ENCODE results near the gene ID3.

ID3 gene

DNA sequence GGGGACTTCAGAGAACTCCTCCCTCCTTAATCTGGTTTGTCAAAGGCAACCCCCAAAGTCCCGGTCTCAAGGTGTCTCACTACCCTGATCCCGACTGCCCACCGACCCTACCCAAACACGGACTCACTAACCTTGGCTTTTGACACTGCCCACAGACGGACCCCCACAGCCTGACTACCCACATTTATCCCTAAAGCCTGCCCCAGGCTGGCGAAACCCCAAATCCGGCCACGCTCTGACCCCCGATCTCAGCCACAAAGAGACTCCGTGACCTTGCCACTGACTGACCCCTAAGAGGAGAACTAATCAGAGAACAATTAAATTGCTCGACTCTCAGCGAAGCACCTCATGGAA is 5.2 kb downstream of the ID3 start:
- peak overlapping the region; percentile 79 for H3K9ac ChIP-seq (ENCODE audit: insufficient read length, low read depth)
- H3K36me3 ChIP-seq (ENCODE audit: insufficient read depth, insufficient read length, low read length): peaks cover 19% of the 10 kb centered on the region
- no peak for TF ChIP-seq ZNF274 (IDR thresholded peaks at IDR 0.05; ENCODE audit: low read depth, low read length)
- no peak for TF ChIP-seq SUZ12 (IDR thresholded peaks at IDR 0.05; ENCODE audit: extremely low read depth, insufficient read depth, insufficient read length)
- TF ChIP-seq YY1 (IDR thresholded peaks at IDR 0.05; ENCODE audit: insufficient read depth, insufficient read length): no peak
- peak overlapping the region; percentile 59 for H3K4me3 ChIP-seq (ENCODE audit: insufficient read length, low read depth)
- peaks cover 8% of the 10 kb centered on the region for H3K4me1 ChIP-seq (ENCODE audit: insufficient read depth, insufficient read length)
- no peaks in the 10 kb centered on the region for H3K9me3 ChIP-seq (ENCODE audit: insufficient read depth, low read length)
- no peaks in the 10 kb centered on the region for H3K27me3 ChIP-seq (ENCODE audit: insufficient read depth, insufficient read length)
- no peak for DNase-seq (ENCODE audit: low read depth, low spot score)

DNA sequence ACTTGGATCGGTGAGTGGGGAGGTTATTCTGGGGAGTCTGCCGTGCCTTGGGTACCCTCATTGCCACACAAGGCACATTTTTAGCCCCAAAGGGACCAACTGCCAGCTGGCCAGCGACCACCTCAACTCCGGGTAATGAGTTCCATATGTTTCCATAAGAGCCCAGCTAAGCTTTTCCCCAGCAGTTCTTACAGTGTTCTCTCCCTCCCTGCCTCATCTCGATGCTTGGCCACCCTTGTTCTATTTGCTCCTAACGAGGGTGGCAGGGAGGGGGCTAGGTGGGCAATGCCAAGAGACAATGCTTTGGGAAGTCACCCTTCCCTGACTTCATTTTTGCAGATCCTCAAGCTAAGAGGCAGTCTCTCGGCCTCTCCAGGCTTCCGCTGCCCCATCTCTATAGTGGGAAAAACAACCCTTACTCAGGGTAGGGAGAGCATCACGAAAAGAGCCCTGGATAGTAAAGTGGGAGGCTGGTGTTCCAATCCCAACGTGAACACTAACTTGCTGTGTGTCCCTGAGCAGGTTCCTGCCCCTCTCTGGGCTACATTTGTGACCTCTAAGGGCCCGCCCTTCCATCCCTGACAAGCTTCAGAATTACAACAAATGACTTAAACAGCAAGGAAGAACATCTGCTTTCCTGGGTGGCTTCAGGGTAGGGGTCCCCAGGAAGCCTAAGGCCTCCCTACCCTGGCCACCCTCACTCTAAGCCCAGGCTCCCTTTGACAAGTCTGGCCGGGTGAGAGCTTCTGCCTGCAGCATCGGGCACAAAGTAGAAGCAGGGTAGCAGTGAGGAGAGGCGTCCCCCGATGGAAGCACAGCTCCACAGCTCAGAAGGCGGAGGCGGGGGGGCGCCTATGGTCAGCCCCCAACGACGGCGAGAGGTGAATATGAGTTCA is 5.8 kb downstream of the ID3 start:
- Histone ChIP-seq H3K4me3 (ENCODE audit: insufficient read length, low read depth) (peak overlapping the region; percentile 59), H3K9me3 (ENCODE audit: insufficient read depth, low read length) (no peaks in the 10 kb centered on the region), H3K9ac (ENCODE audit: insufficient read length, low read depth) (peak overlapping the region; percentile 79), H3K36me3 (ENCODE audit: insufficient read depth, insufficient read length, low read length) (peaks cover 13% of the 10 kb centered on the region), H3K27me3 (ENCODE audit: insufficient read depth, insufficient read length) (no peaks in the 10 kb centered on the region), H3K4me1 (ENCODE audit: insufficient read depth, insufficient read length) (peaks cover 8% of the 10 kb centered on the region)
- no peak for TF ChIP-seq YY1 (IDR thresholded peaks at IDR 0.05; ENCODE audit: insufficient read depth, insufficient read length)
- no peak for TF ChIP-seq ZNF274 (IDR thresholded peaks at IDR 0.05; ENCODE audit: low read depth, low read length)
- TF ChIP-seq SUZ12 (IDR thresholded peaks at IDR 0.05; ENCODE audit: extremely low read depth, insufficient read depth, insufficient read length): no peak
- no peak for DNase-seq (ENCODE audit: low read depth, low spot score)

DNA sequence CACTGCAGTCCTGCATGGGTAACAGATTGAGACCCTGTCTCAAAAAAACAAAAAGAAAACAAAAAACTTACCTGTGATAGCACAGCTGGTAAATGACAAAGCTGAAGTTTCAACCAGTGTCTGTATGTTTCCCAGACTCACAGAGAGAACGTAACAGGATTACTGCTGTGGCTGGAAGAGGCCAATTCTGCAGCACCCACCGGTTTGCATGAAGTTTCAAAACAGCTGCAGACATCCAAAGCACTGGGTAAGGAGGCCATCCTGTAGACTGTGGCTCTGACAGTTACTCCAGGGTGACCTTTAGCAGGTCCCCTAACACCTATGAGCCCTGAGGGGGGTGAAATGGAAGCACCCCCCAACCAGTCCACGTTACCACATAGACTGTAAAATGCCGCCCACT is 7.5 kb downstream of the ID3 start:
- TF ChIP-seq SUZ12 (IDR thresholded peaks at IDR 0.05; ENCODE audit: extremely low read depth, insufficient read depth, insufficient read length) (no peak), YY1 (IDR thresholded peaks at IDR 0.05; ENCODE audit: insufficient read depth, insufficient read length) (no peak), ZNF274 (IDR thresholded peaks at IDR 0.05; ENCODE audit: low read depth, low read length) (no peak)

DNA sequence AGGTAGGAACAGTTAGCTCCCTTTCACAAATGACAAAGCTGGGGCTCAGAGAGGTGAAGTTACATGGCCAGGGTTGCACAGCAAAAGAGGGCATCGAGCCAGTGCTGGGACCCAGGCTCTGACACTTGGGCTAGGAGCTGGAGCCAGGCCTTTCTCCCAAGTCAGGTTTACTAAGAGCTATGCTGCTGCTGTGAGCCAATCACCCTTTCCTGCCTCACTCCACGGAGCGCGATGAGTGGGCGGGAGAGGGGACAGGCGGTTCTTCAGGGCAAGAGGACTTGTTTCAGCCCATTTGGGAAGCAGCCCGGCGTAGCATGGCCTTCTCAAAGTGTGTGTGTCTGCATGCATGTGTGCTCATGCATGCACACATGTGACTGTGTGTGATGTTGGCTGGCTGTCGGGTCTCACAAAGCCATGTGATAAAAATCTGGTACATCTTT is 10.6 kb downstream of the ID3 start:
- TF ChIP-seq YY1 (IDR thresholded peaks at IDR 0.05; ENCODE audit: insufficient read depth, insufficient read length) (no peak), SUZ12 (IDR thresholded peaks at IDR 0.05; ENCODE audit: extremely low read depth, insufficient read depth, insufficient read length) (no peak), ZNF274 (IDR thresholded peaks at IDR 0.05; ENCODE audit: low read depth, low read length) (no peak)
- no peak for DNase-seq (ENCODE audit: low read depth, low spot score)
- no peak overlapping the region for H3K9ac ChIP-seq (ENCODE audit: insufficient read length, low read depth)
- no peaks in the 10 kb centered on the region for H3K36me3 ChIP-seq (ENCODE audit: insufficient read depth, insufficient read length, low read length)
- H3K27me3 ChIP-seq (ENCODE audit: insufficient read depth, insufficient read length): no peaks in the 10 kb centered on the region
- no peaks in the 10 kb centered on the region for H3K9me3 ChIP-seq (ENCODE audit: insufficient read depth, low read length)
- no peak overlapping the region for H3K4me3 ChIP-seq (ENCODE audit: insufficient read length, low read depth)
- H3K4me1 ChIP-seq (ENCODE audit: insufficient read depth, insufficient read length): peaks cover 5% of the 10 kb centered on the region

More for the DNA sequence above, 7.5 kb downstream of the ID3 start:
- H3K9me3 ChIP-seq (ENCODE audit: insufficient read depth, low read length): no peaks in the 10 kb centered on the region
- no peak overlapping the region for H3K4me3 ChIP-seq (ENCODE audit: insufficient read length, low read depth)
- H3K9ac ChIP-seq (ENCODE audit: insufficient read length, low read depth): no peak overlapping the region
- H3K4me1 ChIP-seq (ENCODE audit: insufficient read depth, insufficient read length): peaks cover 8% of the 10 kb centered on the region
- no peaks in the 10 kb centered on the region for H3K36me3 ChIP-seq (ENCODE audit: insufficient read depth, insufficient read length, low read length)
- no peaks in the 10 kb centered on the region for H3K27me3 ChIP-seq (ENCODE audit: insufficient read depth, insufficient read length)
- no peak for DNase-seq (ENCODE audit: low read depth, low spot score)

DNA sequence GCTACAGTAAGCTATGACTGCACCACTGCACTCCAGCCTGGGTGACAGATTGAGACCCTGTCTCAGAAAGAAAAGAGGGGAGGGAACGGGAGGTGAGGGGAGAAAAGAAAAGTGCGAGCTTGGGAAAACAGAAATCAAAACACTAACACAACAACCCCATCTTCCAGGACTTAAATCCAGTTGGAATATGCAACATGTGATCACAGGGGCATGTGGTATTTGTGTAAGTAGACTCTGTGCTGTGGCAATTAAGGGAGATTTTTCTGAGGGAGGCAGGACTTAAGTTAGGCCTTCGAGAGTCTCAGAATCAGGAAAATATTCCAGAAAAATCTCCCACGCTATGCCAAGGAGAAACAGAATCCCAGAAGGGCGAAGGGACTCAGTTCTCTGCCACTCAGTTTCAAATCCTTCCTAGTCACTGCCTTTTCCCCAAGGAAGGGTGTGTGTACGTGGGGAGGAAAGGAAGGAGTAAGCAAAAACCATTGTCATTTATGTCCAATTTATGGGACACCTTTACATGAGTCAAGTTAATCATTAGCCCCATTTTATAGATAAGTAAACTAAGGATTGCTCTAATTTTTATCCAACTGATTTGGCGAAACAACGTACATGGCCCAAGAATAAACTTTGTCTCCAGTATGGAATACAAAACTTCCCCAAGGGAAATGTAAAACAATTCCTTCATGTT is 12.3 kb downstream of the ID3 start:
- H3K4me1 ChIP-seq (ENCODE audit: insufficient read depth, insufficient read length): no peaks in the 10 kb centered on the region
- DNase-seq (ENCODE audit: low read depth, low spot score): no peak
- H3K4me3 ChIP-seq (ENCODE audit: insufficient read length, low read depth): no peak overlapping the region
- no peaks in the 10 kb centered on the region for H3K9me3 ChIP-seq (ENCODE audit: insufficient read depth, low read length)
- H3K36me3 ChIP-seq (ENCODE audit: insufficient read depth, insufficient read length, low read length): no peaks in the 10 kb centered on the region
- TF ChIP-seq YY1 (IDR thresholded peaks at IDR 0.05; ENCODE audit: insufficient read depth, insufficient read length): no peak
- no peak for TF ChIP-seq ZNF274 (IDR thresholded peaks at IDR 0.05; ENCODE audit: low read depth, low read length)
- TF ChIP-seq SUZ12 (IDR thresholded peaks at IDR 0.05; ENCODE audit: extremely low read depth, insufficient read depth, insufficient read length): no peak
- no peaks in the 10 kb centered on the region for H3K27me3 ChIP-seq (ENCODE audit: insufficient read depth, insufficient read length)
- H3K9ac ChIP-seq (ENCODE audit: insufficient read length, low read depth): no peak overlapping the region

DNA sequence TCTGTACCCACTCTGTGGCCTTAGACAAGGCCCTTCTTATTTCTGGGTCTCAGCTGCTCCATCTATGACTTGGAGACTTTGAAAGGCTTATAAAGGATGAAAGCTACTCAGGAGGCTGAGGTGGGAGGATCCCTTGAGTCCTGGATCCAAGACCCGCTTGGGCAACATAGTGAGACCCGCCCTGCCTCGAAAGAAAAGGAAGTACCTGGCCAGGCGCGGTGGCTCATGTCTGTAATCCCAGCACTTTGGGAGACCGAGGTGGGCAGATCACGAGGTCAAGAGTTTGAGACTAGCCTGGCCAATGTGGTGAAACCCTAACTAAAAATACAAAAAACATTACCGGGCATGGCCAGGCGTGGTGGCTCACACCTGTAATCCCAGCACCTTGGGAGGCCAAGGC is 13.4 kb downstream of the ID3 start:
- no peaks in the 10 kb centered on the region for H3K9me3 ChIP-seq (ENCODE audit: insufficient read depth, low read length)
- no peak overlapping the region for H3K9ac ChIP-seq (ENCODE audit: insufficient read length, low read depth)
- TF ChIP-seq ZNF274 (IDR thresholded peaks at IDR 0.05; ENCODE audit: low read depth, low read length) (no peak), SUZ12 (IDR thresholded peaks at IDR 0.05; ENCODE audit: extremely low read depth, insufficient read depth, insufficient read length) (no peak), YY1 (IDR thresholded peaks at IDR 0.05; ENCODE audit: insufficient read depth, insufficient read length) (no peak)
- H3K36me3 ChIP-seq (ENCODE audit: insufficient read depth, insufficient read length, low read length): no peaks in the 10 kb centered on the region
- DNase-seq (ENCODE audit: low read depth, low spot score): no peak
- no peak overlapping the region for H3K4me3 ChIP-seq (ENCODE audit: insufficient read length, low read depth)
- no peaks in the 10 kb centered on the region for H3K27me3 ChIP-seq (ENCODE audit: insufficient read depth, insufficient read length)
- no peaks in the 10 kb centered on the region for H3K4me1 ChIP-seq (ENCODE audit: insufficient read depth, insufficient read length)
